ENCODE data around the gene TMEM212.

TMEM212 gene

DNA sequence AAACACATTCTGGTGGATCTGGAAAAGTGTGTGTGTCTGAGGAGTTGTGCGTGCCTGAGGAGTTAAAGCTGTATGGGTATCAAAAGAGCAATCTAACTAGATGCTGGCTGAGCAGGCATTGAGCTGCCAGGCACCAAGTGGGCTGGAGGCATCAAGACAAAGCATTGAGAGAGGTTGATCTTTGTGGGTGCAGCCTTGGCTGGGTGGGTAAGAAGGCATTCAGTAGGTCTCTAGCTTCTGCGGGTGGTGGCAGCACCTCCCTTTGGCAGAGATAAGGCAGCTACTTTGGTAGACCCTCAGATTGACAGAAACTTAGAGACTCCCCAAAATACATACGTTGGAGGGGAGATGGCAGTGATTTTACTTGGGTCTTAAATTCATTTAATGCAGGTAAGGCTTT, 15.8 kb upstream of the TMEM212 start:
- Histone ChIP-seq H3K27ac (ENCODE audit: low read depth, low read length) (no peak overlapping the region), H3K9me3 (ENCODE audit: insufficient read depth, low read depth, low read length) (no peaks in the 10 kb centered on the region), H3K4me1 (ENCODE audit: insufficient read depth, low read length) (peaks cover 14% of the 10 kb centered on the region), H3K4me3 (ENCODE audit: low read length) (no peak overlapping the region), H3K9ac (ENCODE audit: low read depth, low read length) (no peak overlapping the region), H3K27me3 (ENCODE audit: insufficient read depth, low read length) (no peaks in the 10 kb centered on the region), H3K36me3 (ENCODE audit: insufficient read depth, low read length) (no peaks in the 10 kb centered on the region)
- WGBS, result 95% methylated on average over 3 of the region's 3 CpGs

DNA sequence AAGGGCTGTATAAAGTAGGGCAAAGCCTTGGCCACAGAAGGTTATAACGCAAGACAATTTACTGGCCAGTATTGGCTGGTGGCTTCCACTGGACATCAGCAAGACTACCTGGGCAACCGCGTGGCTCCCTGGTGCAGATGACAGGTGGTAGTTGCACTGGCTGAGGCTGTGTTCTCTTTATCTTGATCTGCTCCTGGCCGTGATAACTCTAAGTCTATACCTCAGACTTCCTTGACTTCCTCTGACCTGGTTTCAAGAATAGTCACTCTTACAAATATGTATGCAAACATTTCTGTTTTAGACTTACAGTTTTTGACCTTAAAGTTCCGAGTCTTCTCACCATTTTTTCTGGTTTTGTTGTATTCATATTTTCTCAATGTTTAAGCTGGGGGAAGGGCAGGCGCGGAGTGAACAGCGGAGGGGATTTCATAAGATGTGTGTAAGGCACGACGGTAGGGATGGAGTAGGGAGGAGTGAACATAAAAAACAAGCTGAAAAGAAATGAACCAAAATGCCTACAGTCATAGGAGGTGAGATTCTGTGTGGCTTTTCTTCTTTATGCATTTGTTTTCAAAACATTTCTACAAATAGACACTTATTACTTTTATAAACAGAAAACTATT, 15.2 kb upstream of the TMEM212 start:
- Histone ChIP-seq H3K9ac (ENCODE audit: low read depth, low read length) (no peak overlapping the region), H3K4me3 (ENCODE audit: low read length) (no peak overlapping the region), H3K27ac (ENCODE audit: low read depth, low read length) (no peak overlapping the region), H3K36me3 (ENCODE audit: insufficient read depth, low read length) (no peaks in the 10 kb centered on the region), H3K4me1 (ENCODE audit: insufficient read depth, low read length) (peaks cover 14% of the 10 kb centered on the region), H3K27me3 (ENCODE audit: insufficient read depth, low read length) (no peaks in the 10 kb centered on the region), H3K9me3 (ENCODE audit: insufficient read depth, low read depth, low read length) (no peaks in the 10 kb centered on the region)
- 91% methylated on average over 10 of the region's 10 CpGs for WGBS

DNA sequence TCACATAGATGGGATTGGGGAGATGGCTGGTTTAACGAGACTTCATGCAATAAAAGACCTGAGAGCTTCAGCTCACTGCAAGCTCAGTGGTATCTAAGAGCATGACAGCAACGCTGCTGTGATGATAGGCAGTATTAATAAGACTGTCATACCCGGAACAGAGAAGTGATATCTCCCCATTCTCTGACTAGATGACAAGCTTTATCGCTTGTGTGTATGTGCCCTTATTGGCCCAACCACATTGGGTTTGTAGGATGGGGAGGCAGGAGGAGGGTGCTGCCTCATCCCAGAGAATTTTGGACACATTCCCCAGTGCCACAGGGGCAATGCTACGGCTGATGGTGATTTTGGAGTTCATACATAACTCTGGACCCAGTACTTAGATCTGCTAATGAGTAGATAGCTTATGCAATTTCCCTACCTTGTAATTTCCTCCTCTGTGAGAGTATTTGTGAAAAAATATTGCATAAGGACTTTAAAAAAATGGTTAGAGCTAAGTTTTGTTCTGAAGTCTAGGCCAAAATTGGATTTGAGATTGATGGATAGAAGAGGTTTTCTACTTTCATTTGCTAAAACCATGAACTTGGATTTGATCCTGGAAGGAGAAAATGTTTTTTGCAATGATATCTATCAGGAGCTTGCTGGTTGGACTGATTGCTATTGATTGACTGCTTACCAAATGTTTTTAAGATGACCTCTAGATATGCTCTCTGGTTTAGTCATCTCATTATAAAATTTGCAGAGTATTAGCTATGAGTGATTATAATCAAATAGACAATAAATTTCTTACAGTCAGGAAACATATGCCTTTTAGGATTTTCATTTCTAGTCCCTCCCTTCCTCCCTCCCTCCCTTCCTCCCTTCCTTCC, 14.0 kb upstream of the TMEM212 start:
- no peaks in the 10 kb centered on the region for H3K36me3 ChIP-seq (ENCODE audit: insufficient read depth, low read length)
- H3K27ac ChIP-seq (ENCODE audit: low read depth, low read length), result no peak overlapping the region
- no peak overlapping the region for H3K4me3 ChIP-seq (ENCODE audit: low read length)
- H3K4me1 ChIP-seq (ENCODE audit: insufficient read depth, low read length), result peaks cover 14% of the 10 kb centered on the region
- WGBS, result 96% methylated on average over 5 of the region's 5 CpGs
- H3K9ac ChIP-seq (ENCODE audit: low read depth, low read length), result no peak overlapping the region
- H3K9me3 ChIP-seq (ENCODE audit: insufficient read depth, low read depth, low read length), result no peaks in the 10 kb centered on the region
- no peaks in the 10 kb centered on the region for H3K27me3 ChIP-seq (ENCODE audit: insufficient read depth, low read length)

DNA sequence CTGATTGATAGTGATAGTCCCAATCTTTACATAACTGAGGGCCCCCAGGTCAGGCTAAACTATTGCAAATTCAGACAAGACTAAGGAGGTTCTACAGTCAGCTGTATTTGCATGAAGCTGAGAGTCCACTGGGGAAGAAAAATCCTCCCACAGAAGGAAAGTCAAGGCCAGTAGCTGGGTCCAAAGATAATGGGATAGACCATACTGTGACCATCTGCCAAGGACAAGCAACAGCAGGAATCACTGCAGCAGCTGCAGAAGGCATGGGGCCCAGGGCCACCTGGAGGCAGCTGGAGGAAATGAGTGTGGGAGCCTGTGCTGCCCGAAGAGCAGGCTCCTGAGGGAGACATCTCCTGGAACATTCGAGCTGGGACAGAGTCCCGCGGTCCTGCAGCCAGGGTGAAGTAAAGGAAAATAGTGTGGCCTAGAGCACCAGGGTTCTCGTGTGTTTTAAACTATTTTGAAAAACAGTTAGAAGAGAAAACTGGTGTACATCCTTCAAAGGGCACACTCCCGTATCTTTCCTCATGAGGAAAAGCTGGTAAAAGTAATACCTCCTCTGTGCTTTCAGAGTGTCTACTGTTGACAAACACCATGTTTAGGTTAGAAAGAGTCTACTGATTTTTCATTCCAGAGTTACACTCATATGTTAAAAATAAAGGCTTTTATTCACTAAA, 13.2 kb upstream of the TMEM212 start:
- no peaks in the 10 kb centered on the region for H3K27me3 ChIP-seq (ENCODE audit: insufficient read depth, low read length)
- 35% methylated on average over 6 of the region's 6 CpGs for WGBS

DNA sequence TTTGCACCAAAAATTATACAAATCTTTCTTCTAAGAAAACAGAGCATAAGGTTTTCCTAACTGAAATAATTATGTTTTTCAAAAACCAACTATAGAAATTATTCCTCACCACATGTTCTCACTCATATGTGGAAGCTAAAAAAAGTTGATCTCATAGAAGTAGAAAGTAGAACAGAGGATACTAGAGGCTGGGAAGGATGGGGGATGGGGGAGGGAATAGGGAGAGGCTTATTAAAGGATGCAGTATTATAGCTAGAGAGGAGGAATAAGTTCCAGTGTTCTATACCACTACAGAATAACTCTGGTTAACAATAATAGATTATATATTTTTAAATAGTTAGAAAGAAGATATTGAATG, 12.7 kb upstream of the TMEM212 start:
- H3K9me3 ChIP-seq (ENCODE audit: insufficient read depth, low read depth, low read length), result no peaks in the 10 kb centered on the region
- H3K27ac ChIP-seq (ENCODE audit: low read depth, low read length), result no peak overlapping the region
- no peaks in the 10 kb centered on the region for H3K36me3 ChIP-seq (ENCODE audit: insufficient read depth, low read length)
- H3K4me1 ChIP-seq (ENCODE audit: insufficient read depth, low read length), result 0 out of 2 replicates have a peak, but pooled peaks cover 4% of the 10 kb centered on the region
- no peak overlapping the region for H3K9ac ChIP-seq (ENCODE audit: low read depth, low read length)
- H3K27me3 ChIP-seq (ENCODE audit: insufficient read depth, low read length), result no peaks in the 10 kb centered on the region
- H3K4me3 ChIP-seq (ENCODE audit: low read length), result no peak overlapping the region

More for the DNA sequence above, 13.2 kb upstream of the TMEM212 start:
- H3K4me3 ChIP-seq (ENCODE audit: low read length), result no peak overlapping the region
- no peak overlapping the region for H3K9ac ChIP-seq (ENCODE audit: low read depth, low read length)
- no peak overlapping the region for H3K27ac ChIP-seq (ENCODE audit: low read depth, low read length)
- no peaks in the 10 kb centered on the region for H3K36me3 ChIP-seq (ENCODE audit: insufficient read depth, low read length)
- peaks cover 10% of the 10 kb centered on the region for H3K4me1 ChIP-seq (ENCODE audit: insufficient read depth, low read length)
- H3K9me3 ChIP-seq (ENCODE audit: insufficient read depth, low read depth, low read length), result no peaks in the 10 kb centered on the region

DNA sequence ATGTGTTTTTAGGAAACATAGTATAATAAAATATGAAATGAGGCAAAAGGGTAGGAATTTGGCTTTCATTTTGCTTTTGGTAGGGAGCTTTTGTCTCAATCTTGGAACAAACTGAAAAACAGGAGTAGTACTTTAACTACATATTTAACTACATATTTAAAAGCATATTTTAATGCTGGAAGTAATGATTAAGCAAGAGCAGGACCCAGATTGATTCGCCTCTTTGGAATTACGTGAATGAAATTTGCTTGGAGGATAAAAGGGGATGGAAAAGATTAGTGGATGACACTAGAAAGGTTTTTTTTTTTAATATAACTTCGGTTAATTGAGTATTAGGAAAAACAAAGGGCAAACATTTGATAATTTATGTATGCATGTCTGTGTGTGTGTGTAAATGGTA, 11.2 kb upstream of the TMEM212 start:
- H3K27ac ChIP-seq (ENCODE audit: low read depth, low read length), result no peak overlapping the region

DNA sequence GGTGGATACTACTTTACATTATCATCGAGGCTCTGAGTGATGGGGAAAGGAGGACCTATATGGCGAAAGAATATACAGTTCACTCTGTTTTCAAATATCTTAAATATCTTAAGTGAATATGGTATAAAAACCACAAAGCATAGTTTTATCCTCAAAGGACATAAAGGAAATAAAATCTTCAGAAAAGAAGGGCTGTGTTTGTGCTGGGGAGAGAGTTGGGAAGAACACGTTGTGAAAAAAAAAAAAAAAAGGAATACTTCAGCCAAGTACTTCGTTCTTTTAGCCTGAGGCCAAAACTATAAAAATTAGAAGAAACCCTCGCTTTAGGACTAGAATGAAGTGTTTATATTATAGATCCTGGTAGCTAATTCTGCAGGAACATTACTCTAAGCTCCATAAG, 10.2 kb upstream of the TMEM212 start:
- Histone ChIP-seq H3K9ac (ENCODE audit: low read depth, low read length) (no peak overlapping the region), H3K36me3 (ENCODE audit: insufficient read depth, low read length) (no peaks in the 10 kb centered on the region), H3K27me3 (ENCODE audit: insufficient read depth, low read length) (no peaks in the 10 kb centered on the region), H3K4me1 (ENCODE audit: insufficient read depth, low read length) (no peaks in the 10 kb centered on the region), H3K9me3 (ENCODE audit: insufficient read depth, low read depth, low read length) (no peaks in the 10 kb centered on the region), H3K4me3 (ENCODE audit: low read length) (no peak overlapping the region), H3K27ac (ENCODE audit: low read depth, low read length) (no peak overlapping the region)
- WGBS, result 93% methylated on average over 3 of the region's 5 CpGs

More for the DNA sequence above, 11.2 kb upstream of the TMEM212 start:
- Histone ChIP-seq H3K4me3 (ENCODE audit: low read length) (no peak overlapping the region), H3K36me3 (ENCODE audit: insufficient read depth, low read length) (no peaks in the 10 kb centered on the region), H3K4me1 (ENCODE audit: insufficient read depth, low read length) (no peaks in the 10 kb centered on the region), H3K27me3 (ENCODE audit: insufficient read depth, low read length) (no peaks in the 10 kb centered on the region), H3K9me3 (ENCODE audit: insufficient read depth, low read depth, low read length) (no peaks in the 10 kb centered on the region), H3K9ac (ENCODE audit: low read depth, low read length) (no peak overlapping the region)
- 89% methylated on average over 3 of the region's 3 CpGs for WGBS

DNA sequence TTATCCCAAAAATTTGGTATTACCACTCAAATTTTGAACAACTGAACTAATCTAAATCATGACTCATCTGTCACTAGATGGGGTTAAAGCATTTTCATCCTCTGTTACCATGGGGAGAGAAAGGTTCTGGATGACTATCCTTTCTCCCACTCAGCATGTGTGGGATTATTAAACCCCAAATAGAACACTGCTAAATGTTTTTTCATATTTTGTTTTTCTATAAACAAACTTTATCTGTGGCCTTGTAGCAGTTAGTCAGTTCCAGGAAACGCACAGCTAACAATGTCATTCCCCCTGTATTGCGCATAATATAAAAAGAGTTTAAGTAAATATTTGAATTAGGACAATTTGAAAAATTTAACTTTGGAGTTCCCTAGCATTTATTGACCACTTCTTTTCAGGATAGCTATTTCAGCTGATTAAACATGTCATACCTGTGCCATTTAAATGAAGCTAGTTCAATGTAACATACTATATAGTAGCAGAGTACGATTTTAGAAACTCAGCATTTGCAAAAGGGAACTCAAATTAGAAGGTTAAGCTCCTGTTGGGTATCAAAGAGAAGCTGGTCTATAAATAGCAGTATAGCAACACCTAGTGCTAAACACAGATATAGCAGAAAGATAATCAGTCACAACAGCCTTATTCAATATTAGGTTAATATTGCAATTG, 9.2 kb upstream of the TMEM212 start:
- no CpG with 5 or more reads among the region's 3 CpGs for WGBS
- no peak overlapping the region for H3K4me3 ChIP-seq (ENCODE audit: low read length)
- no peaks in the 10 kb centered on the region for H3K9me3 ChIP-seq (ENCODE audit: insufficient read depth, low read depth, low read length)
- no peaks in the 10 kb centered on the region for H3K27me3 ChIP-seq (ENCODE audit: insufficient read depth, low read length)
- H3K9ac ChIP-seq (ENCODE audit: low read depth, low read length), result no peak overlapping the region
- no peak overlapping the region for H3K27ac ChIP-seq (ENCODE audit: low read depth, low read length)
- peaks cover 7% of the 10 kb centered on the region for H3K4me1 ChIP-seq (ENCODE audit: insufficient read depth, low read length)
- H3K36me3 ChIP-seq (ENCODE audit: insufficient read depth, low read length), result no peaks in the 10 kb centered on the region

DNA sequence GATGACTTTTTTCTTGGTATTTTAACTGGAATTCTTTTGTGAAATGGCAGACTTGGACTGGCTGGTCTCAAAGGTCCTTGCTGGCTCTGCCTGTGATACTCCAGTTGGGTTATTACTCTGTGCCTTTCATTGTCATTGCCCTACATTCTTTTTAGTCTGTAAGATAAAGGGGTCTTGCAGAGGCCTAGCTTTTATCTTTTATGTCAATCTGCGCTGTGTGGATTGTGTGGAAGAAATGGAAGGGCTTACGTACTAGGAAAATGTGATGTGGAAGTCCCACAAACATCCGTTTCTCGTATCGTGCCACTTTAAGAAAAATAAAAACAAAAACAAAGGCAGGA, 8.7 kb upstream of the TMEM212 start:
- no peak overlapping the region for H3K4me3 ChIP-seq (ENCODE audit: low read length)
- no peaks in the 10 kb centered on the region for H3K9me3 ChIP-seq (ENCODE audit: insufficient read depth, low read depth, low read length)
- H3K4me1 ChIP-seq (ENCODE audit: insufficient read depth, low read length), result peaks cover 7% of the 10 kb centered on the region
- no peak overlapping the region for H3K9ac ChIP-seq (ENCODE audit: low read depth, low read length)
- no peak overlapping the region for H3K27ac ChIP-seq (ENCODE audit: low read depth, low read length)
- no peaks in the 10 kb centered on the region for H3K36me3 ChIP-seq (ENCODE audit: insufficient read depth, low read length)
- no peaks in the 10 kb centered on the region for H3K27me3 ChIP-seq (ENCODE audit: insufficient read depth, low read length)
- 90% methylated on average over 5 of the region's 5 CpGs for WGBS

DNA sequence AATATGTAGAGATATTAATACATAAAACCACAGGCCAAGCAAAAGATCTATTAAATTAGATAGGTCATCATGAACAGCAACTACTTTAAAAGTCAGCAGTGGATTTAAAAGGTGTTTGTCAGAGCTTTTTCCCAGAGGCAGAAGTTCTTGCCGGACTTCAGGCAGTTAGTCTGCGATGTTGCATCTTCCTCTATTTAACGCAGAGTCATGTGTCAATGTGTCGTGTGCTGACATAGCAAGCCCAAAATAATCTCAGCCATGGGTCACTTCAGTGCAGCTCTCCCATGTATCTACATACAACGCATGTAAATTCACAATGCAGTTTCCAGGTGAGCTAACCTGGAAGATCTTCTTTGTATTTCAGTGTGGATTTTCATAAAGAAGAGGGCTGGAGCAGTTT, 8.0 kb upstream of the TMEM212 start:
- H3K4me1 ChIP-seq (ENCODE audit: insufficient read depth, low read length), result peaks cover 7% of the 10 kb centered on the region
- no peak overlapping the region for H3K4me3 ChIP-seq (ENCODE audit: low read length)
- no peaks in the 10 kb centered on the region for H3K9me3 ChIP-seq (ENCODE audit: insufficient read depth, low read depth, low read length)
- no peak overlapping the region for H3K27ac ChIP-seq (ENCODE audit: low read depth, low read length)
- H3K27me3 ChIP-seq (ENCODE audit: insufficient read depth, low read length), result no peaks in the 10 kb centered on the region
- H3K9ac ChIP-seq (ENCODE audit: low read depth, low read length), result no peak overlapping the region
- 95% methylated on average over 5 of the region's 5 CpGs for WGBS
- H3K36me3 ChIP-seq (ENCODE audit: insufficient read depth, low read length), result no peaks in the 10 kb centered on the region

DNA sequence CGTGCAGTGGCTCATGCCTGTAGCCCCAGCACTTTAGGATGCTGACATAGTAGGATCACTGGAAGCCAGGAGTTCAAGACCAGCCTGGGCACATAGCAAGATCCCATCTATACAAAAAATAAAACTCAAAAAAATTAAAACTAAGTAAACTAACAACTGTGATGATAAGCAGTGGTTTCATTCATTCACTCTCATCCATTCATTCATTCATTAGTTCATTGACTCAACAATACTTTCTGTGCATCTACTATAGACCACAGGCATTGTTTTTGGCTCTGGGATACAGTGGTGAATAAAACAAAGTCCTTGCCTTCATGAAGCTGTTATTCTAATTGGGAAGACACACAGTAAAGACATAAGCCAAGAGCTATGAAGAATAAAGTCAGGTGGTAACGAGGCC, 7.5 kb upstream of the TMEM212 start:
- 92% methylated on average over 2 of the region's 2 CpGs for WGBS
- H3K4me1 ChIP-seq (ENCODE audit: insufficient read depth, low read length), result peaks cover 10% of the 10 kb centered on the region

More for the DNA sequence above, 7.5 kb upstream of the TMEM212 start:
- H3K36me3 ChIP-seq (ENCODE audit: insufficient read depth, low read length), result no peaks in the 10 kb centered on the region
- no peaks in the 10 kb centered on the region for H3K9me3 ChIP-seq (ENCODE audit: insufficient read depth, low read depth, low read length)
- no peak overlapping the region for H3K27ac ChIP-seq (ENCODE audit: low read depth, low read length)
- H3K4me3 ChIP-seq (ENCODE audit: low read length), result no peak overlapping the region
- no peaks in the 10 kb centered on the region for H3K27me3 ChIP-seq (ENCODE audit: insufficient read depth, low read length)
- H3K9ac ChIP-seq (ENCODE audit: low read depth, low read length), result no peak overlapping the region

All from HUES64 (cell line).